NCI-H2227 treated with DMSO at 0.1 percent for 48 hours (cell line): ENCODE results near the gene DNAJC27.

Source experiments
- DNase-seq: peaks from one replicate; lab custom pipeline; 2025; lab: John Stamatoyannopoulos, UW

DNAJC27 gene

GRCh38 chr2:24906466-24906865 is 65.3 kb downstream of the DNAJC27 start:
- no peak for DNase-seq

- DNase-seq: no peak
Observed at GRCh38 chr2:24903161-24904103, 68.3 kb downstream of the DNAJC27 start.

GRCh38 chr2:24899361-24899910 is 72.3 kb downstream of the DNAJC27 start:
- DNase-seq: no peak

GRCh38 chr2:24898122-24899109 is 73.3 kb downstream of the DNAJC27 start:
- no peak for DNase-seq

GRCh38 chr2:24894750-24895149 is 77.0 kb downstream of the DNAJC27 start:
- DNase-seq: no peak

- DNase-seq: no peak
Observed at GRCh38 chr2:24893934-24894333, 77.8 kb downstream of the DNAJC27 start.
